Measurements from ENCODE around the gene FLNA.

Gene FLNA

DNA sequence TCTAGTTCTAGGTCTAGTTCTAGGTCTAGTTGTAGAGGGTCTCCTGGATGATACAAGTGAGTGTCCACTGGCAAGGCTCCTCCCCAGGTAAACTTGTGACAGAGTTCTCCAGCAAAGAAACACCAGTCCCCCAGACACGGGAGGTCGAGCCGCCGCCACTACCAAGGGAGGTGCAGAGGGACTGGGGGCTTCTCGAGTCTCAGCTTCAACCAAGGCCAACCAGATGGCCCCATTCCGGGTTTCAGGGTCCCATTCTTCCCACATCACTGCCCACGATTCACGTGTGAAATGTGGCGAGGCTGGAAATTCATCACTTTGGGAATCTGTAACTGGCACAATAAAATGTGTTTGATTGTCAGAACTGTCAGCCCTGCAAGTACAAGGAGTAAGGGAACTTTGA lies 41.3 kb downstream of the FLNA start:
- peaks cover 20 to 31% of the 10 kb centered on the region in 2 donors for H3K4me1 Mint-ChIP-seq
- no peaks in the 10 kb centered on the region for H3K27me3 Mint-ChIP-seq
- no peak for ATAC-seq (replicated peaks)
- no peak for DNase-seq
- peaks cover 0 to 3% of the 10 kb centered on the region in 2 donors for H3K36me3 Mint-ChIP-seq
- H3K27ac Mint-ChIP-seq: peak overlapping the region; percentile 14
- H3K9me3 Mint-ChIP-seq: no peaks in the 10 kb centered on the region
- no peak overlapping the region for H3K4me3 Mint-ChIP-seq

DNA sequence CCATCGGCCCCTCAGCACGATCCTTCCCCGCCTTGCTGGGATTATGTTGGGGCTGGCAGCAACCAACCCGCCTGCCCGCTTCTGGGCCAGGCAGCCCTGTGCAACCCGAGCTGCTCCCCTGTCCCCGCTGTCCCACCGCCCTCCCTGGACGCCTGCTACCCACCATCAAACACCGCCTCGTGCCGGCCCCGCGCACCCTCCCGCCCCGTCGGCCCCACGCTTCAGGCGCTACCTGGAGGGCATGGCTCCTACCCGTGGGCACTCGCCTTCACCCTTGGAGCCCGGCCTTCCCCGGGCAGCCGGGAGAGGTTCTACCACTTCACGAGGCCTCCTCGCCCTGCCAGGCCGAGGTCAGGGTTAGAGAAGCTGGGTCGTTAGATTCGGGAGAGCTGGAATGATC lies 41.9 kb downstream of the FLNA start:
- H3K4me1 Mint-ChIP-seq: peaks cover 20 to 35% of the 10 kb centered on the region in 2 donors
- no peaks in the 10 kb centered on the region for H3K27me3 Mint-ChIP-seq
- DNase-seq (no peak), ATAC-seq (replicated peaks) (no peak)
- peak overlapping the region; percentile 56 for H3K27ac Mint-ChIP-seq
- H3K36me3 Mint-ChIP-seq: peaks cover 0 to 3% of the 10 kb centered on the region in 2 donors
- H3K9me3 Mint-ChIP-seq: no peaks in the 10 kb centered on the region
- no peak overlapping the region for H3K4me3 Mint-ChIP-seq

- H3K4me3 Mint-ChIP-seq: no peak overlapping the region
- ATAC-seq (replicated peaks) (no peak), DNase-seq (no peak)
- H3K27ac Mint-ChIP-seq: no peak overlapping the region
- H3K4me1 Mint-ChIP-seq: peaks cover 20 to 38% of the 10 kb centered on the region in 2 donors
- no peaks in the 10 kb centered on the region for H3K9me3 Mint-ChIP-seq
- H3K36me3 Mint-ChIP-seq: no peaks in the 10 kb centered on the region
- no peaks in the 10 kb centered on the region for H3K27me3 Mint-ChIP-seq
Observed at GRCh38 chrX:154329294-154329693, 45.1 kb downstream of the FLNA start.

GRCh38 chrX:154328646-154329045 lies 45.8 kb downstream of the FLNA start:
- no peaks in the 10 kb centered on the region for H3K36me3 Mint-ChIP-seq
- H3K27me3 Mint-ChIP-seq: no peaks in the 10 kb centered on the region
- H3K4me3 Mint-ChIP-seq: no peak overlapping the region
- H3K9me3 Mint-ChIP-seq: no peaks in the 10 kb centered on the region
- no peak overlapping the region for H3K27ac Mint-ChIP-seq
- peaks cover 14 to 32% of the 10 kb centered on the region in 2 donors for H3K4me1 Mint-ChIP-seq
- no peak for DNase-seq
- no peak for ATAC-seq (replicated peaks)

GRCh38 chrX:154327038-154327820 lies 47.2 kb downstream of the FLNA start:
- DNase-seq (no peak), ATAC-seq (replicated peaks) (peak; percentile 69 to 79)
- Mint-ChIP-seq H3K4me1 (peaks cover 11 to 22% of the 10 kb centered on the region in 2 donors), H3K4me3 (no peak overlapping the region), H3K36me3 (no peaks in the 10 kb centered on the region), H3K9me3 (no peaks in the 10 kb centered on the region), H3K27ac (no peak overlapping the region), H3K27me3 (no peaks in the 10 kb centered on the region)

DNA sequence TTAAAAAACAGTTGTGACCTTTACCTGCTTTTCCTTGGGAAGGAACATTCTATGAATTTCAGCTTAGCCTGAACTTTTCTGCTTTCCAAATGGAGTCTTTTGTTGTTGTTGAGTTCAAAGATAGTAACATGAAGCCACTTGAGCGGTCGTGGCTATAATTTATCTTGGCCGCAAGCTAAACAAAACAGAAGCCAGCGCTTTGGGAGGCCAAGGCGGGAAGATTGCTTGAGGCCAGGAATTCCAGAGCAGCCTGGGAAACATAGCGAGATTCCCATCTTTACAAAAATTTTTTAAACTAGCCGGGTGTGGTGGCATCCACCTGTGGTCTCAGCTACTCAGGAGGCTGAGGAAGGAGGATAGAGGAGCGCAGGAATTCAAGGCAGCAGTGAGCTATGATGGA lies 48.9 kb downstream of the FLNA start:
- H3K27ac Mint-ChIP-seq: no peak overlapping the region
- DNase-seq (no peak), ATAC-seq (replicated peaks) (no peak)
- peaks cover 20 to 34% of the 10 kb centered on the region in 2 donors for H3K4me1 Mint-ChIP-seq
- no peaks in the 10 kb centered on the region for H3K36me3 Mint-ChIP-seq
- no peaks in the 10 kb centered on the region for H3K27me3 Mint-ChIP-seq
- H3K9me3 Mint-ChIP-seq: no peaks in the 10 kb centered on the region
- H3K4me3 Mint-ChIP-seq: no peak overlapping the region

- no peaks in the 10 kb centered on the region for H3K9me3 Mint-ChIP-seq
- DNase-seq: no peak
- H3K27ac Mint-ChIP-seq: no peak overlapping the region
- H3K27me3 Mint-ChIP-seq: no peaks in the 10 kb centered on the region
- H3K4me1 Mint-ChIP-seq: peaks cover 22 to 45% of the 10 kb centered on the region in 2 donors
- no peak overlapping the region for H3K4me3 Mint-ChIP-seq
- H3K36me3 Mint-ChIP-seq: no peaks in the 10 kb centered on the region
- ATAC-seq (replicated peaks): no peak
Observed at GRCh38 chrX:154323537-154323936, 50.9 kb downstream of the FLNA start.

- peaks cover 22 to 44% of the 10 kb centered on the region in 2 donors for H3K4me1 Mint-ChIP-seq
- no peaks in the 10 kb centered on the region for H3K9me3 Mint-ChIP-seq
- H3K4me3 Mint-ChIP-seq: no peak overlapping the region
- no peaks in the 10 kb centered on the region for H3K27me3 Mint-ChIP-seq
- no peaks in the 10 kb centered on the region for H3K36me3 Mint-ChIP-seq
- DNase-seq (no peak), ATAC-seq (replicated peaks) (no peak)
- no peak overlapping the region for H3K27ac Mint-ChIP-seq
Observed at GRCh38 chrX:154322890-154323289, 51.5 kb downstream of the FLNA start.

DNA sequence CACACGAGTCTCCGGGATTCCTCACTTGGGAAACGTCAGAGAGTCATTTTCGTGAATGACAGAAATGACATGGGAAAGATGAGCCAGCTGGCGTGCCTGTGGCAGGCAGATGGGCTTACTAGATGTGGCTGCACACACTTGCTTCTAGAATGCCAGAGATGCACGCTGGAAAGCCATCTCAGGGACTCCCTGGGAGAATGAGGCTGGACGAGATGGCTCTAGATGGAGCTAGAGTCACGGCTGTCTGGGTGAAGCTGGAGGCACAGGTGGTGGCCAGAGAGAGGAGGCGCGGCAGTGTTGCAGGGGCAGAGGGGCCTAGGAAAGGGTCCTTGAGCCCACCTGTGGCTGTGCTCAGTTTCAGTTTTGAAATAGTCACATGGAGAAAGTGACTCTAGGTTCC lies 52.8 kb downstream of the FLNA start:
- H3K4me1 Mint-ChIP-seq: peaks cover 21 to 40% of the 10 kb centered on the region in 2 donors
- DNase-seq (no peak), ATAC-seq (replicated peaks) (no peak)
- H3K9me3 Mint-ChIP-seq: no peaks in the 10 kb centered on the region
- H3K27me3 Mint-ChIP-seq: peaks cover 0 to 7% of the 10 kb centered on the region in 2 donors
- no peak overlapping the region for H3K4me3 Mint-ChIP-seq
- no peaks in the 10 kb centered on the region for H3K36me3 Mint-ChIP-seq
- no peak overlapping the region for H3K27ac Mint-ChIP-seq

- no peak overlapping the region for H3K27ac Mint-ChIP-seq
- H3K4me3 Mint-ChIP-seq: no peak overlapping the region
- ATAC-seq (replicated peaks) (no peak), DNase-seq (no peak)
- H3K4me1 Mint-ChIP-seq: peaks cover 20 to 35% of the 10 kb centered on the region in 2 donors
- H3K9me3 Mint-ChIP-seq: no peaks in the 10 kb centered on the region
- H3K36me3 Mint-ChIP-seq: no peaks in the 10 kb centered on the region
- peaks cover 0 to 7% of the 10 kb centered on the region in 2 donors for H3K27me3 Mint-ChIP-seq
Observed at GRCh38 chrX:154321152-154321551, 53.3 kb downstream of the FLNA start.

DNA sequence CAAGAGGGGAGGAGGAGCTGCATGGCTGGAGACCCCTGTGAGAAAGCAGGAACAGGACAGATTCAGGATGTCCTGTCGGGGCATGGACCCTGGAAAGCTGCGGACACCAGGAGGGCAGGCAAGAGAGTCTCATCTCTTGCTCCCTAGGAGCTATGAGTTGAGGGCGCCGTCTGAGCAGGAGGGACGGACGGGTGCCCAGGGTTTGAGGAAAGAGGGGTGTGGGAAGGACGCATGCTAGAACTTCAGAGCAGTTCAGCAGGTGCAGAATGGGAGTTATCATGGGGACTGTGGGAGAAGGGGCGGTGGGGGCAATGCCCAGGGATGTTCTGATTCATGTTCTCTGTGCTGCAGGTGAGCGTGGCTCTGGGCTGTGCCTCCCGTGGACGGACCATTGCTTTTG lies 54.0 kb downstream of the FLNA start:
- Mint-ChIP-seq H3K4me3 (no peak overlapping the region), H3K36me3 (no peaks in the 10 kb centered on the region), H3K4me1 (peaks cover 20 to 32% of the 10 kb centered on the region in 2 donors), H3K27me3 (peaks cover 0 to 7% of the 10 kb centered on the region in 2 donors), H3K27ac (no peak overlapping the region), H3K9me3 (no peaks in the 10 kb centered on the region)
- ATAC-seq (replicated peaks) (no peak), DNase-seq (no peak)

- peak overlapping the region in 1 of 2 donors; percentile 20 for H3K4me3 Mint-ChIP-seq
- no peaks in the 10 kb centered on the region for H3K36me3 Mint-ChIP-seq
- DNase-seq (no peak), ATAC-seq (replicated peaks) (no peak)
- H3K4me1 Mint-ChIP-seq: peaks cover 22 to 43% of the 10 kb centered on the region in 2 donors
- H3K27me3 Mint-ChIP-seq: peaks cover 0 to 7% of the 10 kb centered on the region in 2 donors
- H3K9me3 Mint-ChIP-seq: no peaks in the 10 kb centered on the region
- peak overlapping the region; percentile 60 for H3K27ac Mint-ChIP-seq
Observed at GRCh38 chrX:154317391-154317995, 56.9 kb downstream of the FLNA start.

- H3K27ac Mint-ChIP-seq: no peak overlapping the region
- H3K36me3 Mint-ChIP-seq: no peaks in the 10 kb centered on the region
- peaks cover 0 to 7% of the 10 kb centered on the region in 2 donors for H3K27me3 Mint-ChIP-seq
- H3K4me3 Mint-ChIP-seq: no peak overlapping the region
- ATAC-seq (replicated peaks): no peak
- peaks cover 15 to 42% of the 10 kb centered on the region in 2 donors for H3K4me1 Mint-ChIP-seq
- H3K9me3 Mint-ChIP-seq: no peaks in the 10 kb centered on the region
- no peak for DNase-seq
Observed at GRCh38 chrX:154315416-154315815, 59.0 kb downstream of the FLNA start.

GRCh38 chrX:154313147-154313546 lies 61.3 kb downstream of the FLNA start:
- Mint-ChIP-seq H3K4me3 (peak overlapping the region in 1 of 2 donors; percentile 54), H3K4me1 (peaks cover 17 to 38% of the 10 kb centered on the region in 2 donors), H3K36me3 (no peaks in the 10 kb centered on the region), H3K27me3 (peaks cover 0 to 7% of the 10 kb centered on the region in 2 donors), H3K9me3 (no peaks in the 10 kb centered on the region), H3K27ac (peak overlapping the region; percentile 7)
- ATAC-seq (replicated peaks) (peak; percentile 74 to 85), DNase-seq (peak; percentile 13)

DNA sequence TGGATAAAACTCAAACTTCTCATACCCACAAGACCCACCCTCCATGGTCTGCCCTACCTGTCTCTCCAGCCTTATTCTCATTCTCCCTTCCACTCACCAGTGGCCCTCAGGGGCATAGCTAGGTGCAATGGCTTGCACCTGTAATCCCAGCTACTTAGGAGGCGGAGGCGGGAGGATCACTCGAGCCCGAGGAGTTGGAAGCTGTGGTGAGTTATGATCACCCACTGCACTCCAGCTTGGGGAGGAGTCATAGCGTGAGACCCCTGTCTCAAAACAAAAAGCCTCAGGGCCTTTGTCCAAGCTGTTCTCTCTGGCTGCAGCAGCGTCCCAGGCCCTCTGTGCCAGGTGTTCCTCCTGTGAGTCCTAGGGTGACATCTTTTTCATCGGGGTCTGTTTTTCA lies 62.3 kb downstream of the FLNA start:
- ATAC-seq (replicated peaks): no peak
- Mint-ChIP-seq H3K4me3 (no peak overlapping the region), H3K9me3 (no peaks in the 10 kb centered on the region), H3K27me3 (peaks cover 0 to 1% of the 10 kb centered on the region in 2 donors), H3K36me3 (no peaks in the 10 kb centered on the region), H3K4me1 (peaks cover 18 to 40% of the 10 kb centered on the region in 2 donors), H3K27ac (no peak overlapping the region)
- DNase-seq: no peak

Data from stimulated activated naive B cell treated with anti-CD40 and anti-IgM and Interleukin-4, amounts not matched to agents 10 μg/mL and 1 μg/mL and 100 μg/mL, for 72 hours (primary cell).